GM20000 (cell line): ENCODE data around the gene LRIG1.

ENCODE experiments used
- DNase-seq: peaks from one replicate; pipeline ENCODE4 v3.0.0; 2012; ENCODE audit warnings: low spot score
- CTCF ChIP-seq: IDR thresholded peaks from 2 replicates; pipeline ENCODE4 v1.5.1; 2012; ENCODE audit warnings: mild to moderate bottlenecking, control low read depth; ENCODE audit errors: extremely low read depth, missing control alignments

The LRIG1 gene

DNA sequence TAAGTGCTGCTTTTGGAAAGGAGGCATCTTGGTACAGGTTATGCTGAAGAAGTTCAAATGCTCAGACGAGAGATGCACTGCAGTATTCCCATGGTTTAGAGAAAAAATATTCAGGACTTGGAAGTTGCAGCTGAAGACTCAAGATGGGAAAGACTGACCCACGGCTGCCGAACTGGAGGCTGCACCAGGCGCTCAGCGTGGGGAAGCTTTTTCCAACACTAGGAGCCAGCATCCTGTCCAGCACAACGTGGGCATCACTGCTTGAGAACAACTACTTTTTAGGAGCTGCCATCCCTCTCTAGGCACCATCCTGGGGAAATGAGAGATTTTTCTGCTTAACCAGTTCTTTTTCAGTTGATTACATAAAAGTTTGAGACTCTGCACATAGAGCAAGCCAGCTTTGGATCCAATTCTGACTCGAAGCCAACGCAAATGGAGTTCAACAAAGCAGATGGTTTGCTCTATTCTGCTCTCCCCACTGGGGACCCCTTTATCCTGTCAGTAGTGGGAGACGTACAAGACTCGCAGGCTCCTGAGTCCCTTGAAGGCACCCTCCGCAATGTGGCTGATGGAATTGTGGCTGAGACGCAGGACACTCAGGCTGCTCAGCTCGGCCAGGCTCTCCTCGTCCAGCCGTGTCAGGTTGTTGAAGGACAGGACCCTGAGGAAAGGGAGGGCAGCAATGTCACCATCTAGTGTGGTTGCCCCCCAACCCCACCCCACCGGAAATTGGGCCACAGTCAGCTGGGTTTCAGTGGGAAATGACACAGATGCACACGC, 93.8 kb downstream of the LRIG1 start:
- no peak for TF ChIP-seq CTCF
- no peak for DNase-seq

DNA sequence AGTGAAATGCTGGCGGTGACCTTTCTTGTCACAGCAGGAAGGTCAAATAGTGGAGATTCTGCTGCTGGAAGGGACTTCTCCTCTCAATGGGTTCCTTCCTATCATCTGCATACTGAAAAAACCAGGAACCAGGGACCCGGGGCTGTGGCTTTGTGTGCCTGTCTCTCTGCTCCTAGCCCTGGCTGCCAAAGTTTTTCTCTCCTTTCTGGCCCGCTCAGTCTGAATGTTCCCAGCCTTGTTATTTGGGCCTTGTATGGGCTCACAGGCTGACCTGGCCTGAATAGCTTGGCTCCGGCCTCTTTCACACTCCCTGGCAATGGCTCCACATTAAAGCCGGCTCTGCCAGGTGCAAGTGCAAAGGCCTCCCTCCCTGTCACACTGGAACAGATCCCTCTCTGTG, 94.7 kb downstream of the LRIG1 start:
- TF ChIP-seq CTCF: no peak
- no peak for DNase-seq

DNA sequence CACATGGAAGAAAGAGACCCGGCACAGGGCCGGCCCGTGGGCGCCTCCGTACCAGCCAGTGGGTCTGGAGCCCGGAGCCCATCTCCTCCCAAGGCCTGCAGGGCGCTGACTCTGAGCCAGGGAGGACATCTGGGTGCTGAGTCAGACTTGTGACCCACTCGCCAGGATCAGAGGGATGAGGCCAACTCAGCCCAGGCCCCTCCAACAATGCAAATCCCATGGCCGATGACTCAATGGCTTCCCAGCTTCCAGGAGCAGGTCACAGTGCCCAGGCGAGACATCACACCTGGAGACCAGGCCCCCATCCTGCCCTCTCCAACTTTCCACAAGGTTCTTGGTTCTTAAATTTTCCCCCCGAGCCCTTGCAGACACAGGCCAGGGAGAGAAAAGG, 95.1 kb downstream of the LRIG1 start:
- TF ChIP-seq CTCF: no peak
- no peak for DNase-seq

DNA sequence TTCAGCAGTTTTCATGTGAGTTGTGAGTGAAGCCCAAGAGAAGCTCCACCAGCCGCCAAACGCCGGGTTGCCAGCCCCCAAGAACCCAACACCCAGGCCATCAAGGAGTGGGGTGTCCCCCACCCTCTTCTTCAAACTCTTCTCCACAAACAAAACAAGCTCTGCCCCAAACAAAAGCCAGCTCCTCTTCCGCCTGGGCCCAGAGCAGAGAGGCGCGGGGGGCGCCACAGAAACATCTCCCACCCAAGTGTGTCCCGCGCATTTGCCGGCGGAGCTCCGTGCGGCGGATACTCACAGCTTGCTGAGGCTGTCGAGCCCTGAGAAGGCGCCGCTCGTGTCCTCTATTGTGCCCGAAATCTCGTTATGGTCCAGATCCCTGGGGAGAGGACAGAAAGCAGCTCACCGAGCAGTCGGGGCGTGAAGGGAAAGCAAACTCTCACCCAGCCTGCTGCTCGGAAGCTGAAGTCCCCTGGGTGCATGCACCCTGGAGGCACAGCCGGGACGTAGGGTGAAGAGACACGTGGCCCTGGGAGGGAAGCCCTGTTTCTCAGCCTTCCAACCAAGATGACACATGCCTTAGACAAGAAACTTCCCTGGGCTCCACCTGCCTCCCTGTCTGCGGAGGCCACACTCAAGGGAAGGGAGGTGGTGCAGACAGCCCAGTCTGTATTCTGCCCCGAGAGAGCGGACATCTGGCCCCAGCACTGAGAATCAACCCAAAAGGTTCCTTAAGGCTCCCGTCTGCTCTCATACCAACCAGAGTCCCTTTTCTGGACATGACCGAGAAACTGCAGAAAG, 95.7 kb downstream of the LRIG1 start:
- no peak for TF ChIP-seq CTCF
- no peak for DNase-seq

- no peak for TF ChIP-seq CTCF
These were observed 96.6 kb downstream of the LRIG1 start for GRCh38 chr3:66404197-66404596.

GRCh38 chr3:66403323-66403990, 97.4 kb downstream of the LRIG1 start:
- no peak for DNase-seq
- no peak for TF ChIP-seq CTCF

More at GRCh38 chr3:66404197-66404596, 96.6 kb downstream of the LRIG1 start:
- no peak for DNase-seq
